ENCODE results near the gene HSPA5. TPM values are rescaled to one million over a fixed set of nuclear protein-coding genes. Genes with fewer than 3 reads are reported as not detected.
"Not testable (repeated sequence)": the region's sequence is repeated elsewhere in the genome, so short reads cannot be mapped to it uniquely, and the experiment has no call there.

HSPA5 gene
- total RNA-seq, 1 donor from 2014 or later: 369 TPM

DNA sequence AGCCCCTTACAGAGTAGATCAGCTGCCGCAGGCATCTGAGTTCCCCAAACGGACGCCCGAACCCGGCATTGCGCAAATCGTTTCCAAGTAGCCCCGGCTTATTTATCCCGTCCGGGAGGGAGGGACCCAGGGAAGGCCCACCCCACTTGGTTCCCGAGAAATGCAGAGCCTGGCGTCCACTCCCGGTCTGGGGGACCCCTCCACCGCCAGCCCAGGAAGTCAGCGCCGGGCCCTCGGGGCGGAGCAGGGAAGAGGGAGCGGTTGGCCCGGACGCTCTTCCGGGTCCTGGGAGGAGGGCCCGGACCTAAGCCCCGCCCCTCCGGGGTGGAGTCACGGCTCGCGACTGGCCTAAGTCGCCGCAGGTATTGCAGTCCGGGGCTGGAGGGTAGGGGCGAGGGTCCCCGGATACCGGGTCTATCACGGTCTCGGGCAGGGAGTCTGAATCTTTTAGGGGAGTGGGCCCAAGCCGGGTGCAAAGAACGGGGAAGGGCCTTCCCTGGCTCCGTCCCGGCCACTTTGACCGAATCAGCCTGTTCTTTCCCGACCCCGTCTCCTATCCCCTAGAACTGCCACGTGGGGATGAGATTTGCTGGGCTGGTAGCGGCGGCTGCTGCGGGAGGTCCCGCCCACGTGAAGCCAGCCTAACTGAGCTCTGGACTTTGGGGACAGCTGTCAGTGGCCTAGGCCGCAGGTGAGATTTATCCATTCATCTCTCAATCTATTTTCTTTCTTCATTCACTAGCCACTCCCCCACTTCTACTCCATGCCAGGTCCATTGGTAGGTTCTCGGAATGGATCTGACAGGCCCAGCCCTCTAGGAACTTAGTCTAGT lies 40.7 kb downstream of the HSPA5 start, which contains the start of gene RABEPK:
Gene RABEPK, plus strand, starts transcription at position 327 of the 832 bp plus-strand sequence. CDS start 2,472 bp downstream, outside the sequence.
- Mint-ChIP-seq H3K36me3 (ENCODE audit: low read depth) (peaks cover 5% of the 10 kb centered on the region), H3K4me1 (ENCODE audit: low read depth) (peaks cover 14% of the 10 kb centered on the region), H3K27ac (ENCODE audit: unreplicated experiment) (peak within 1 kb of the TSS; percentile 95), H3K9me3 (ENCODE audit: low read depth) (no peaks in the 10 kb centered on the region), H3K4me3 (ENCODE audit: unreplicated experiment) (peak within 1 kb of the TSS; percentile 93), H3K27me3 (ENCODE audit: low read depth) (no peaks in the 10 kb centered on the region)
- peak; percentile 95 for DNase-seq (ENCODE audit: low spot score)
- TF ChIP-seq, protein P1, sequence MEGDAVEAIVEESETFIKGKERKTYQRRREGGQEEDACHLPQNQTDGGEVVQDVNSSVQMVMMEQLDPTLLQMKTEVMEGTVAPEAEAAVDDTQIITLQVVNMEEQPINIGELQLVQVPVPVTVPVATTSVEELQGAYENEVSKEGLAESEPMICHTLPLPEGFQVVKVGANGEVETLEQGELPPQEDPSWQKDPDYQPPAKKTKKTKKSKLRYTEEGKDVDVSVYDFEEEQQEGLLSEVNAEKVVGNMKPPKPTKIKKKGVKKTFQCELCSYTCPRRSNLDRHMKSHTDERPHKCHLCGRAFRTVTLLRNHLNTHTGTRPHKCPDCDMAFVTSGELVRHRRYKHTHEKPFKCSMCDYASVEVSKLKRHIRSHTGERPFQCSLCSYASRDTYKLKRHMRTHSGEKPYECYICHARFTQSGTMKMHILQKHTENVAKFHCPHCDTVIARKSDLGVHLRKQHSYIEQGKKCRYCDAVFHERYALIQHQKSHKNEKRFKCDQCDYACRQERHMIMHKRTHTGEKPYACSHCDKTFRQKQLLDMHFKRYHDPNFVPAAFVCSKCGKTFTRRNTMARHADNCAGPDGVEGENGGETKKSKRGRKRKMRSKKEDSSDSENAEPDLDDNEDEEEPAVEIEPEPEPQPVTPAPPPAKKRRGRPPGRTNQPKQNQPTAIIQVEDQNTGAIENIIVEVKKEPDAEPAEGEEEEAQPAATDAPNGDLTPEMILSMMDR (IDR thresholded peaks at IDR 0.05): no peak

DNA sequence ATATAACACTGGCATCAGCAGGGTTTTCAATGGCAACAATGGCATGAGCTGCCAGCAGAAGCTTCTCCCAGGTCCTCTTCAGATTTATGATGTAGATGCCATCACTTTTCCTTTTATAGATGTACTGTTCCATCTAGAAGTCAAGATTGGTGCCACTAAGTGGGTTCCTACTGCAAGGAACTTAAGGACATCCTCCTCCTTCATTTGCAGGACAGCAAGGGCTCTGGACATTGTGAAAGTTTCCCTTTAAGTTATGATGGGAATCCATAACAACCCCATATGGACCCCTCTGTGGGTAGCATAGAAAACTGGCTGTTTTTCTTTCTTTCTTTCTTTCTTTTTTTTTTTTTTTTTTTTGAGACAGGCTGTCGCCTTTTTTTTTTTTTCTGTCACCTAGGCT lies 45.6 kb downstream of the HSPA5 start:
- H3K4me1 Mint-ChIP-seq (ENCODE audit: low read depth); DNase-seq (ENCODE audit: low spot score); H3K4me3 Mint-ChIP-seq (ENCODE audit: unreplicated experiment); H3K36me3 Mint-ChIP-seq (ENCODE audit: low read depth); H3K27me3 Mint-ChIP-seq (ENCODE audit: low read depth); H3K9me3 Mint-ChIP-seq (ENCODE audit: low read depth); H3K27ac Mint-ChIP-seq (ENCODE audit: unreplicated experiment): not testable (repeated sequence)

DNA sequence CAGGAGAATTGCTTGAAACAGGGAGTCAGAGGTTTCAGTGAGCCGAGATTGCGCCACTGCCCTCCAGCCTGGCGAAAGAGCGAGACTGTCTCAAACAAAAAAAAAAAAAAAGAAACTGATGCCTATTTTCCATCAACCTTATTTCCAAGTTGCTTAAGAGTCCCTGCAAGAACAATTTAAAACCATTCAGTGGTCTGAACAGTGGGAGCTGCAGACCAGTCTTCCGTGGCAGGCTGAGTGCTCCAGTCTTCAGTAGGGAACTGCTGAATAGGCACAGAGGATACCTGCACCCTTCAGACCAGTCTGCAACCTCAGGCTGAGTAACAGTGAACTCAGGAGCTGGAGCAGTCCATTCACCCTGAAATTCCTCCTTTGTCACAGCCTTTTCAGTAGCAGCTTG lies 46.7 kb downstream of the HSPA5 start:
- not testable (repeated sequence) for H3K36me3 Mint-ChIP-seq (ENCODE audit: low read depth); H3K27me3 Mint-ChIP-seq (ENCODE audit: low read depth); H3K27ac Mint-ChIP-seq (ENCODE audit: unreplicated experiment); H3K9me3 Mint-ChIP-seq (ENCODE audit: low read depth); DNase-seq (ENCODE audit: low spot score); H3K4me3 Mint-ChIP-seq (ENCODE audit: unreplicated experiment)
- peaks cover 13% of the 10 kb centered on the region for H3K4me1 Mint-ChIP-seq (ENCODE audit: low read depth)

DNA sequence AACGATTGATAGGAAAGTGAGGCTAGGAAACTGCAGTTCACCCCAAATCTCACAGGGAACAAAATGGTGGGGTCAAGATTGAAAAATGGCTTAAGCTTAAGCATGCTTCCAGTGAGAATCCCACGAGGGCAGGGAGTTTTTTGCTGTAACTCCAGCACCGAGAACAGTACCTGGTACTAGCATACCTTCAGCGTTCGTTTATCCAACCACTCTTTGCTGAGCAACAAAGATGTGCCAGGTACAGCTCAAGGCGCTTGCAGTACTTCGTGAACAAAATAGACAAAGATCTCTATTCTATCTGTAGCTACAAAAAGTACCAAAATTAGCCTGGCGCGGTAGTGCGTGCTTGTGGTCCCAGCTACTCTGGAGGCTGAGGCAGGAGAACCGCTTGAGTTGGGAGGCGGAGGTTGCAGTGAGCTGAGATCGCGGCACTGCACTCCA lies 50.8 kb downstream of the HSPA5 start:
- Mint-ChIP-seq H3K27me3 (ENCODE audit: low read depth) (no peaks in the 10 kb centered on the region), H3K4me1 (ENCODE audit: low read depth) (peaks cover 34% of the 10 kb centered on the region), H3K36me3 (ENCODE audit: low read depth) (no peaks in the 10 kb centered on the region), H3K27ac (ENCODE audit: unreplicated experiment) (peak overlapping the region; percentile 92), H3K9me3 (ENCODE audit: low read depth) (no peaks in the 10 kb centered on the region), H3K4me3 (ENCODE audit: unreplicated experiment) (peak overlapping the region; percentile 89)
- DNase-seq (ENCODE audit: low spot score): no peak
- TF ChIP-seq, protein P1 (IDR thresholded peaks at IDR 0.05): no peak

DNA sequence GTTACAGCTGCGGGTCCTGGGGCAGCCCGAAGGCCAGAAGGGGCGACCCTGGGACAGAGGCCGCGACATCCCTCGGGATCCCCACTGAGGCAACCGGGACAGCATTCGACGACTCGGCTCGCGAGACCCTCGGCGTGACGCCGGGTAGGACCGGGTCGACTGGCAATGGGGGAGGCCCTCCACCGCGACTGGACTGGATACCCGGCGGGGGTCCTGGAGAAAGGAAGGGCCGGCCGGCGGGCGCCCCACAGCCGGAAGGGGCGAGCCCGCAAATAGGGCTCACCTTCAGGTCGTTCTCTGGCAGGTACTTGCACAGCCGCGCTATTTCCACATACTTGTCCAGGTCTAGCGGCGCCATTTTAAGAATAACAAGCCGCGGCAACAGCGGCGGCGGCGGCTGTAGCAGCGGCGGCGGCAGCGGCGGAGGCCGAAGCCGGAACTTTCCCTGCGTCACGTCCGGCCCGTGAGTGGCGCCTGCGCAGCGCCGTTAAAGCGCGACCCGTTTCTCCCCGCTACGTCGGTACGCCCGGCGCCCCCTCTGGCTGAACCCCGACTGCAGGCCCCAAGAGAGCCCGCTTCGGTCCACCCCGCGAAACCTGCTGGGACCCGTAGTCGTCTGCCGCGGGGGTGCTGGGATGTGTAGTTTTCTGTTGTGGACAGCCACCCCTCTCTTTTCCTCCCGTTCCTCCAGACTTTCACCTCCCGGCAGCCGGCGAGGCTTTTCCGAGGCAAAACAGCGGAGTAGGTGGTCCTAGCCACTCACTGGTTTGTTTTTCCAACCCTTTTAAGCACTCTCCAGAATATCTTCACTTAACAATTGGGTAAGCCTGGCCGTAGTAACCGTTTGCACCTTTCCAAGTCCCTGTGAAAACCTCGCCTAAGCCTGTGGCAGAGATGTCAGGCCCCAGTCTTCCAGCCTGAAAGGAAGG lies 51.5 kb downstream of the HSPA5 start, which contains the start of gene PPP6C:
Gene PPP6C, minus strand, starts transcription at position 443 of the 929 bp plus-strand sequence. Its CDS starts 85 bp downstream, at position 358.
- Mint-ChIP-seq H3K4me1 (ENCODE audit: low read depth) (peaks cover 34% of the 10 kb centered on the region), H3K36me3 (ENCODE audit: low read depth) (no peaks in the 10 kb centered on the region), H3K4me3 (ENCODE audit: unreplicated experiment) (peak within 1 kb of the TSS; percentile 89), H3K27ac (ENCODE audit: unreplicated experiment) (peak within 1 kb of the TSS; percentile 92), H3K27me3 (ENCODE audit: low read depth) (no peaks in the 10 kb centered on the region), H3K9me3 (ENCODE audit: low read depth) (no peaks in the 10 kb centered on the region)
- TF ChIP-seq, protein P1 (IDR thresholded peaks at IDR 0.05): peak; percentile 77
- DNase-seq (ENCODE audit: low spot score): peak; percentile 99

DNA sequence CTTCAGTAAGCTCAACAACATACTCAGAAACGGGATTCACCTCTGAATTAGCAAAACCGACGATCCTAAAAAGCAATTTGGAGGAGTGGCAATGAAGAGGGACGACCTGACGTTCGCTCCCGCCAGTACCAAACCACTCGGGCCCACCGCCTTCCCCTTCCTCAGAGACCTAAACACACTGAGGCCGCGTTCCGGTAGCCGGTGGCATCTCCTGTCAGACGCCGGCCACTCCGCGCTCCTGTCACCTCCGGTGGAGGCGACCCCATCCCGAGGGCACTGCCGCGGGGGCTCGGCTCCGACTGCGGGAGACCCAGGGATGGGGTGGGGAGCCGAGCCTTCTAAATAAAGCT lies 52.2 kb downstream of the HSPA5 start:
- Mint-ChIP-seq H3K27ac (ENCODE audit: unreplicated experiment) (peak overlapping the region; percentile 92), H3K36me3 (ENCODE audit: low read depth) (no peaks in the 10 kb centered on the region), H3K27me3 (ENCODE audit: low read depth) (no peaks in the 10 kb centered on the region), H3K9me3 (ENCODE audit: low read depth) (no peaks in the 10 kb centered on the region), H3K4me1 (ENCODE audit: low read depth) (peaks cover 39% of the 10 kb centered on the region), H3K4me3 (ENCODE audit: unreplicated experiment) (peak overlapping the region; percentile 89)
- peak; percentile 91 for DNase-seq (ENCODE audit: low spot score)
- TF ChIP-seq, protein P1 (IDR thresholded peaks at IDR 0.05): no peak

Data from chondrocyte (in vitro differentiated cells).